HG02763 (cell line): ENCODE results near the gene ADAT2.

ENCODE experiments used
- ATAC-seq: cut with Tn5 transposase; IDR thresholded peaks from one replicate; pipeline ENCODE4 v1.9.1; 2021; ENCODE audit warnings: mild to moderate bottlenecking, moderate library complexity; ENCODE audit not compliant: unreplicated experiment

The ADAT2 gene

DNA sequence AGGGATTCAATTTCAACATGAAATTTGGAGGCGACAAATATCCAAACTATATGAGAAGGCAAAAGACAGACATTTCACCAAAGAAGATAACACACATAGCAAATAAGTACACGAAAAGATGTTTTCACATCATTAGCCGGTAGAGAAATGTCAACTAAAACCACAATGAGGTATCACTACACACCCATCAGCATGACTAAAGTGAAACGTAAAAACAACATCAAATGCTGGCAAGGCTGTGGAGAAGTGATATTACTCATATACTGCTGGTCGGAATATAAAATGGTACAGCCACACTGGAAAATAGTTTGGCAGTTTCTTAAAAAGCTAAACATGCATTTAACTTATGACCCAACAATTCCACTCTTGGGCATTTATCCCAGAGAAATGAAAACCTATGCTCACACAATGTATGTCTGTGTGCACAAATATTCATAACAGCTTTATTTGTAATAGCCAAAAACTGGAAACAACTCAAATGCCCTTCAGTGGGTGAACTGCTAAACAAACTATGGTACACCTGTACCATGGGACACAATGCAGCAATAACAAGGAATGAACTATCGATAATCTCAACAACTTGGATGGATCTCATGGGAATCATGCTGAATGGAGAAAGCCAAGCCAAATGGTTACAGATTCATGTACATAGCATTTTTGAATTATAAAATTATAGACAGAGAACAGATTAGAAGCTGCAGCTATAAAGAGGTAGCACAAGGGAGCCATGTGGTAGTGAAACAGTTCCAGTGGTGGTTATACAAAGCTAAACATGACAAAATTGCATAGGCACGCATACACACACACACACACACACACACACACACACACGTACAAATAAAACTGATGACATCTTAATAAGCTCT, 8.6 kb downstream of the ADAT2 start:
- ATAC-seq, result no peak

- no peak for ATAC-seq
Measured at GRCh38 chr6:143441010-143441409, 9.5 kb downstream of the ADAT2 start.

- no peak for ATAC-seq
Measured at GRCh38 chr6:143432588-143432987, 17.9 kb downstream of the ADAT2 start.

- no peak for ATAC-seq
Measured at GRCh38 chr6:143431226-143431625, 19.3 kb downstream of the ADAT2 start.

DNA sequence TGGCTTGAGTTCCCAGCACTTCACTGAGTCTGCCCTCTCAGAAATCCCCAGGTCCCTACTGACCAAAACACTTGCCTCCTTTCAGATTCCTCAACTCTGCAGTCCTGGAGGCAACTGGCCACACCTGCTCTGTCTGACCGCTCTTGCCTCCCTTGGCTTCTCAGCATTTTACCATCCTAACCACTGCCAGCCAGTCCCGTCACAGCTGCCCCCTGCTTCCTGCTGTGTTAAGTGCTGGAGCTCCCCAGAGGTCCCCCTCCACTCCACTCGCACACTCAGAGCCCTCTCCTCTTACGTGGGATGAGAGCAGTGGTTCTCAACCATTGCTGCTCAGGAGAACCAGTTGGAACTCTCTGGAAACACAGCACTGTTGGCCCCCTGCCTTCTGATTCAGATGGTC, 20.5 kb downstream of the ADAT2 start:
- no peak for ATAC-seq

GRCh38 chr6:143427109-143427817, 23.2 kb downstream of the ADAT2 start:
- ATAC-seq, result peak; percentile 100

DNA sequence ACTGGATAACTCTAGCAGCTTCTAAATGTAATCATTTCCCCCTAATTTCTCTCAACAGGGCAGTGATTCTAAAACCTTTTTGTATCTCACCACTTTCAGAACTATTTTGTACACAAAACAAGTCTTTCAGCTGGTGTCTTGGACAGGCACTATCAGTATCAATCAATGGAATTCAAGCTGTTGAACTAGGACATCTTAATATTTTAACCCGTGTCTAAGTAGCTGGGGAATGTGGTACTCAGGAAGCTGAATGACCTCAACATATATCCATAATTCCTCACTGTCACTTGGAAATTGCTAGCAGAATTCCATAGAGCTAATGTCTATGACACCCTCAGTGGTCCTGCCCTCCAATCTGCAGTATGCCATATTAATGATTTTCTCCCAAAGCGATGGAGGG, 24.5 kb downstream of the ADAT2 start:
- no peak for ATAC-seq

DNA sequence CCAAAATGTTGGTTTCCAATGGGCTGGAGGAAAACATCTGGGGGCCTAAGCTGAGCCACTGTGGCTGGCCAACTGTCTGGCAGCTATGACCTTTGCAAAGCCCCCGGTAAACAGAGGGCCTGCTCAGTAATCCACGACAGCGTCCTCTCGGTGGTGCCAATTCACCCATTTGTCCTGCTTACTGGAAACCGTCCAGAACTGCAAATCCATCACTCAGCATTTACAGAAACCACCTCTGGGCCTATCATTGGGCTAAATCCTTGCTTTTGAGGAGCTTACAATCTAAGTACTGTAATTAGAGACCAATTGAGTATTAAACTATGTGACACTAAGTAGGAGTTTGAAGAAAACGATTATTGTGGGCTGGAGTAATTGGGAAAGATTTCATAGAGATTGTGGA, 31.0 kb downstream of the ADAT2 start:
- no peak for ATAC-seq

GRCh38 chr6:143414769-143415168, 35.7 kb downstream of the ADAT2 start:
- ATAC-seq, result no peak

DNA sequence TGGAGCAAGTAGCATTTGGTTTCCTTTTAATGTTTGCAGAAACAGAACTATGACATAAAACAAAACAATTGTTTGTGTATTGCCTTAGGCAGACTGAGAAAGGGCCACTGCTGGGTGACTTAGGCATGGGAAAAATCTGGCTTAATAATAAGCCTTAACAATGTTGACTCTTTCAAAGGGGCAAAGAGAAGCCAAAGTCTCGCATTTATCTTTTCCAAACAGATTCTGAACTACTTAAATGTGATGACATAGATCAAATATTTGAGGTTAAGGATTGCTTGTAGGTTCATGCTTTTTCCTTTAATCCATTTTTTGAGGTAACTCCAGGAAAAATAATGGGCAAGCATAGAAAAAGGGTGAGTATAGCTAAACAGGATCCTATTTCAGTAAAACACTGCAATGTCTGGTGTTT, 39.6 kb downstream of the ADAT2 start:
- ATAC-seq, result no peak

- ATAC-seq, result no peak
Measured at GRCh38 chr6:143408787-143409162, 41.7 kb downstream of the ADAT2 start.

DNA sequence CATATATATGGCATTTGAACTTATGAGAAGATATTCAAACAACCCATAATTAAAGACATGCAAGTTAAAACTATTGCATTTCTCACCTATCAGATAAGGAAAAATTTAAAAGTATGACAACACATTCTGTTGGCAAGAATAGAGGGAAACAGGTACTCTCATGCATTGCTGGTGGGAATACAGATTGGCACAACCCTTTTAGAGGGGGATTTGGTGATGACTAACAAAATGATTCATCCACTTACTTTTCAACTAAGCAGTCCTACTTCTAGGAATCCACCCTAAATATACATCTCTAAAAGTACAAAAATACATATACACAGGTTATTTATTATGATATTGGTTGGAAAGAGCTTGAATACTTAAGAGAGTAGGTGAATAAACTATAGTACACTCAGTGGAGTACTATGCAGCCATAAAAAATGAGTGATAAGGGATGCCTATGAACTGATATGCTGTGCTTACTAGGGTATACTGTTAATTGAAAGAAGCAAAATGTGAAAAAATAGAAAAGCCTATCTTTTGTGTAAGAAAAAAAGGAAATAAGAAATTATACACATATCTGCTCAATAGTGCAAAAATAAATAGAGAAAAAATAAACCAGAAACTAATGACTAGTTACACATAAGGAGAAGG, 42.2 kb downstream of the ADAT2 start:
- ATAC-seq, result no peak

- ATAC-seq, result peak; percentile 64
Measured at GRCh38 chr6:143406673-143407072, 43.8 kb downstream of the ADAT2 start.

DNA sequence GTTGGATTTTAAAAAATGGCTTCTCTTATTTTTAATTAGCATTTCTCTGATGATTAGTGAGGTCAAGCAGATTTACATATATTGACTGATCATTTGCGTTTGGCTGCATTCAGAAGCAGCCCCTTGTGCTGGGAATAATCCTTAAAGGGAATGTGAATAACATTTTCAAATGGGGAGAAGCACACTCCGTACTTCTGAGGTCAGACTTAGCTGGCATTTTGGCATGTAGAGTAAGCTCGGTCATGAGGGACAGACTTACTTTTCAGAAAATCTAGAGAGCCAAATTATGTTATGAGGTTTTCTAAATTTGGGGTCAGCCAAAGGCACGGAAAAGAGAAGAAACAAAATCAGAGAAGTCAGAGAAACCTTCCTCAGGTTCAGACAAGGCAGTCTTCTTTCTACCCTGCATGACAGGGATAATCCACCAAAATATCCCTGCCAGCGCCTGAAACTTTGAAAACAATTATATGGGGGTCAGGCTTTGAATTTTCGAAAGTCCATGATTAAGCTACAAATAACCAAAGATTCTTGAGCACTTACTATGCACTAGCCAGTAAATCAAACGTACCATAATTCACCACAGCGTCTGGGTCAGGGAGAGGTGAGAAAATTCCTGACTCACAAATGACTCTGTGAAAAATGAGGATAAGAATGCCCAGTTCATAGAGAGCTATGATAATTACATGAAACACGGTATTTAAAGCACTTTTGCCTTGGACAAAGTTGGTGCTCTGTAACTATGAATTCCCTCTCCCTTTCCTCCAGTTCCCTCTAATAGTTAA, 44.9 kb downstream of the ADAT2 start:
- ATAC-seq, result no peak

DNA sequence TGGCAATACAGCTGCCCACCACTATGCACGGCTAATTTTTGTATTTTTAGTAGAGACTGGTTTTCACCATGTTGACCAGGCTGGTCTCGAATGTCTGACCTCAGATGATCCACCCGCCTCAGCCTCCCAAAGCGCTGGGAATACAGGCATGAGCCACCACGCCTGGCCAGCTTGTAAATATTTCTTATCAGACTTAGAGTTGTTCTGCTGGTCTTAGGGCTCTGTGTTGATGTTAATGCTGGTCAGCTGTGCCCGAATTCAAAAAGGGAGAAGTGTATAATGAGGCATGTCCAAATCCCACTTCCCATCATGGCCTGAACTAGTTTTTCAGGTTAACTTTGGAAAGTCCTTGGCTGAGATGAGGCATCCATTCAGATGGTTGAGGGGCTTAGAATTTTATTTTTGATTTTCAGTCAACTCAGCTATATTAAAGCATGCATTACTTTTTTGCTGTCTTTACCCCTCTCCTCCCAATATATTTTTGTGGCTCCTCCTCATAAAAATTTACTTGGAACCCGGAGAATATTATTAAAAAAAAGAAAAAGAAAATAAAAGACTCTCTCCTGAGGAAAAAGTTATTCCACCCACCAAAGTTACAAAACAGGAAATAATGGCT, 47.7 kb downstream of the ADAT2 start:
- ATAC-seq, result no peak

- no peak for ATAC-seq
Measured at GRCh38 chr6:143401636-143402370, 48.7 kb downstream of the ADAT2 start.

- ATAC-seq, result no peak
Measured at GRCh38 chr6:143401068-143401446, 49.4 kb downstream of the ADAT2 start.

DNA sequence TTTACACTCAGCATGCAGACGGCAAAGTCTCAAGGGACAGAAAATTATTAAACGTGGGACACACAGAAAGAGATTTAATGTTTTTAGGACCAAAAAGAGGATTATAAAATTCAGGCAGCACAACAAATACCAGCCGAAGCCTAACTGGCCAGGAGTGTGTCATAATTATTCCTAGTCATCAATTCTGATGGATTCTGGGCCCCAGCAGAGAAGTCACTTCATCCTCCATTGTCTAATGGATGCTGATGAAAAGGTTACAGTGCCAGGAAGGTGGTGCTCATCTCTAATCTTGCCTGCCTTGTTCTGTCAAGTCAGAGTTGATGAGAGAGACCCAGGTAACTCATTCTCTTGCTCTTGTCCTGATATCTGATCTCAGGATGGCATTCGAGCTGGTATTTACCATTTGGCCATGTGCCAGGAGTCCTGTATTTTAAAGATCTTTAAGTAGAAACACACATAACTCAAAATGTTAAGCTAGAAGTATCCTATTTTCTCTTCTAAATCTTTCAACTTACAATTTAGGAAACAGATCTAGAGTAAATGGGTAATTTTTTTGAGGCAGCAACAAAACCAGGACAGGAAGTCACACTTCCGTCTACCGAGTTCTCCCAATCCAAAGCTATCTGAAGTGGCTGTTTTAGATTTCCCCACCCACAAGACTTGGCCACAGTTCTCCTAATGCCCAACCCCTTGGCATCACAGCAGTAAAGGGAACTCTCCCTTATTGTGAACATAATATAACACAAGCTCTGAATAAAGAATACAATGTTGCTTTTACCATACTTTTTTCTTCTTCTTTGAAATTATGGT, 50.0 kb downstream of the ADAT2 start:
- no peak for ATAC-seq

- ATAC-seq, result no peak
Measured at GRCh38 chr6:143399775-143400174, 50.7 kb downstream of the ADAT2 start.
